Common myeloid progenitor, CD34-positive (primary cell): ENCODE data around the gene CYB561A3.

Experiments
- CTCF ChIA-PET: fragments of 350-600 bp; sonication (Branson Sonifier 250); formaldehyde crosslinking; loops from one replicate; lab custom pipeline; 2021; ENCODE audit warnings: antibody characterized with exemption; lab: Charles Lee
- POLR2A ChIA-PET: fragments of 350-600 bp; sonication (Branson Sonifier 250); formaldehyde crosslinking; loops from one replicate; lab custom pipeline; 2021; ENCODE audit warnings: antibody characterized with exemption; lab: Charles Lee
- DNase-seq, 3 donors: peaks; one replicate each; pipeline versions ENCODE4 v3.0.0 to v3.0.0-alpha.2; 2013
- H3K27ac ChIP-seq, 2 experiments: 1 replicate in 1 of 2; 2 replicates in 1 of 2; pipeline ENCODE4 v1.7.0; 2013; ENCODE audit warnings: inconsistent platforms in 2 of 2, low read length in 2 of 2, mild to moderate bottlenecking in 2 of 2, low read depth in 1 of 2, moderate library complexity in 1 of 2; ENCODE audit not compliant: severe bottlenecking in 2 of 2, insufficient read depth in 1 of 2, poor library complexity in 1 of 2
- H3K27me3 ChIP-seq, 5 experiments: replicated peaks in 2 of 5; 1 replicate in 3 of 5; 2 replicates in 2 of 5; pipeline versions ENCODE4 v1.6.1 to v1.7.0; 2013; ENCODE audit warnings: low read length in 4 of 5, mild to moderate bottlenecking in 2 of 5, moderate library complexity in 2 of 5, inconsistent platforms in 1 of 5; ENCODE audit not compliant: insufficient read depth in 5 of 5, control insufficient read depth in 4 of 5
- H3K36me3 ChIP-seq, 4 experiments: 1 replicate in 2 of 4; 2 replicates in 2 of 4; pipeline versions ENCODE4 v1.6.1 to v1.7.0; 2013; ENCODE audit warnings: low read length in 3 of 4, control low read depth in 1 of 4, mild to moderate bottlenecking in 1 of 4; ENCODE audit not compliant: control insufficient read depth in 4 of 4, insufficient read depth in 4 of 4
- H3K4me1 ChIP-seq, 4 experiments: 1 replicate in 3 of 4; 2 replicates in 1 of 4; pipeline versions ENCODE4 v1.6.1 to v1.7.1; 2013; ENCODE audit warnings: low read length in 3 of 4, mild to moderate bottlenecking in 3 of 4, control low read depth in 1 of 4, inconsistent platforms in 1 of 4, moderate library complexity in 1 of 4; ENCODE audit not compliant: control insufficient read depth in 4 of 4, insufficient read depth in 4 of 4; ENCODE audit errors: control extremely low read depth in 1 of 4
- H3K4me3 ChIP-seq, 7 experiments: 1 replicate in 4 of 7; 2 replicates in 3 of 7; pipeline versions ENCODE4 v1.5.1 to v1.7.0; 2013; ENCODE audit warnings: mild to moderate bottlenecking in 7 of 7, low read length in 6 of 7, moderate library complexity in 6 of 7, inconsistent platforms in 2 of 7, low read depth in 2 of 7, control low read depth in 1 of 7; ENCODE audit not compliant: insufficient read depth in 4 of 7, control insufficient read depth in 1 of 7; ENCODE audit errors: extremely low read depth in 1 of 7
- H3K9me3 ChIP-seq, 5 experiments: 1 replicate in 4 of 5; 2 replicates in 1 of 5; pipeline versions ENCODE4 v1.6.1 to v1.7.1; 2013; ENCODE audit warnings: low read length in 4 of 5, mild to moderate bottlenecking in 2 of 5, inconsistent platforms in 1 of 5, low read depth in 1 of 5, moderate library complexity in 1 of 5; ENCODE audit not compliant: control insufficient read depth in 4 of 5, insufficient read depth in 2 of 5; ENCODE audit errors: control extremely low read depth in 1 of 5
- WGBS: methylation state at CpG from one replicate; pipeline ENCODE4 v1.1.5; 2013; ENCODE audit not compliant: insufficient coverage; 5-methylcytosine and 5-hydroxymethylcytosine counted together

Gene CYB561A3

DNA sequence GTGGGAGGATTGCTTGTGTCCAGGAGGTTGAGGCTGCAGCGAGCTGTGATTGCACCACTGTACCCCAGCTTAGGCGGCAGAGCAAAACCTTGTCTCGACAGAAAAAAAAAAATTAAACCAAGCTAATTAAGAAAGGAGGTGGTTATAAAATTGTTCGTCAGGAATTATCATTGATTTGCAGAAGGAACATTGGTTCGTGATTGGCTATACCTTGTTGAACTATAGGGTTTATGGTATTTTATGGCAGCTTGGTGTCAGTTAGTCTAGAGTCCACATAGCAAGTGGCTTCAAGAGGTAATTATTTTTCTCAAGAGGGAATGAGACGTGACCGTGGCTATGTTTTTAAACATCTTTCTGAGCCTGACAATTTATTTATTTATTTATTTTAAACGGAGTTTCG lies 19.2 kb upstream of the CYB561A3 start:
- no peaks in the 10 kb centered on the region for H3K27me3 ChIP-seq
- H3K4me1 ChIP-seq, result peaks cover 0 to 2% (median 0%) of the 10 kb centered on the region in 4 experiments
- 100% methylated on average over 5 of the region's 9 CpGs for WGBS
- no peak for DNase-seq
- ChIA-PET POLR2A (interaction anchor here (1.6 kb wide), 1 partner anchor 44 kb away, joined by 3 read pairs; no protein-coding TSS in a partner anchor), CTCF (interaction anchor here (1.1 to 14.4 kb wide), 3 partner anchors 12 to 43 kb away, joined by 4 to 341 read pairs (median 83); partner anchors contain the start of genes DDB1, TKFC and TMEM216)
- H3K9me3 ChIP-seq, result no peaks in the 10 kb centered on the region
- no peak overlapping the region for H3K4me3 ChIP-seq
- H3K27ac ChIP-seq, result no peak overlapping the region
- peaks cover 0 to 2% (median 0%) of the 10 kb centered on the region in 4 experiments for H3K36me3 ChIP-seq

DNA sequence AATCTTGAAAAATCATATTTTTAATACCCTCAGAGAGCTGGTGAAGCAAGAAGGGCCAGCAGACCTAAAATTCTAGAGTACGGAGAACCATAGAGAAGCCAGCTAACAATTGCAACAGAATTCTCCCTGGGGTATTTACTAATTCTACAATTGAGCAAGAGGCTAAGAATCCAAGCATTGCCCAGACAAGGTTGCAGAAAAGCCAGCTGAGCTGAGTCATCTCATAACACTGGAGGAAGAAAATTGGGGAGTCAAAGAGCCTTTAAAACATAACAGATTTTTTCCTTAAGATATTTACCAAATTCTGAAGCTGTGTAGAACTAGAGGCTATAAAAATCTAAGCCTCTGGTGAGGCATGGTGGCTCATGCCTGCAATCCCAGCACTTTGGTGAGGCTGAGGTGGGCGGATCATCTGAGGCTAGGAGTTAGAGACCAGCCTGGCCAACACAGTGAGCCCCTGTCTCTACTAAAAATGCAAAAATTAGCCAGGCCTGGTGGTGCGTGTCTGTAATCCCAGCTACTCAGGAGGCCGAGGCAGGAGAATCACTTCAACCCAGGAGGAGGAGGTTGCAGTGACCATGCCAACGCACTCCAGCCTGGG lies 17.1 kb upstream of the CYB561A3 start:
- no peak overlapping the region for H3K4me3 ChIP-seq
- no peaks in the 10 kb centered on the region for H3K4me1 ChIP-seq
- WGBS, result 100% methylated on average over 4 of the region's 5 CpGs
- peaks cover 0 to 7% (median 3%) of the 10 kb centered on the region in 4 experiments for H3K36me3 ChIP-seq
- peaks cover 0 to 6% (median 0%) of the 10 kb centered on the region in 5 experiments for H3K9me3 ChIP-seq
- CTCF ChIA-PET, result interaction anchor here (1.1 to 1.3 kb wide), 2 partner anchors 30 to 42 kb away, joined by 4 to 7 read pairs; no protein-coding TSS in a partner anchor
- DNase-seq, result no peak
- no peak overlapping the region for H3K27ac ChIP-seq
- POLR2A ChIA-PET, result no interaction called here
- no peaks in the 10 kb centered on the region for H3K27me3 ChIP-seq

DNA sequence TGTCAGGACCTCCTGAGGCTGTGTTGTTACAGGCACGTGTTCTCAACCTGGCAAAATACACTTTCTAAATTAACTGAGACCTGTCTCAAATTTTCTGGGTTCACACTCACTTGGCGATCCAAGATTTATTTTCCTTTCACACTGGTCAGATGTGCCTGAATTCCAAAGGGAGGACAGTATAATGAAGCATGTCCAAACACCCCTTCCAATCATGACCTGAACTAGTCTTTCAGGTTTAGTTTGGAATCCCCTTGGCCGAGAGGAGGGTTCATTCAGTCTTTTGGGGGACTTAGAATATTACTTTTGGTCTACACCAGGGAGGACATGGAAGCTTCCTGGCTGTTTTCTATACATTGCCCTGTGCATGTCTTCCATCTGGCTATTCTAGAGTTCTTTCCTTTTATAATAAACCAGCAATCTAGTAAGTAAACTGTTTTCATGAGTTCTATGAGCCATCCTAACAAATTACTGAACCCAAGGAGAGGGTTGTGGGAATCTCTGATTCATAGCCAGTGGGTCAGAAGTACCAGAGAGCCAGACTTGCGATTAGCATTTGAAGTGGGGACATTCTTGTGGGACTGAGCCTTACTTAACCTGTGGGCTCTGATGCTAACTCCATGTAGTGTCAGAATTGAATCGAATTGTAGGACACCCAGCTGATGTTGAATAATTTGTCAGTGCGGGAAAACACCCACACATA lies 15.9 kb upstream of the CYB561A3 start:
- POLR2A ChIA-PET, result no interaction called here
- no peak overlapping the region for H3K27ac ChIP-seq
- WGBS, result 100% methylated on average over 3 of the region's 6 CpGs
- no peaks in the 10 kb centered on the region for H3K4me1 ChIP-seq
- CTCF ChIA-PET, result no interaction called here
- H3K4me3 ChIP-seq, result no peak overlapping the region
- DNase-seq, result no peak
- peaks cover 3 to 10% (median 4%) of the 10 kb centered on the region in 4 experiments for H3K36me3 ChIP-seq
- peaks cover 0 to 6% (median 0%) of the 10 kb centered on the region in 5 experiments for H3K9me3 ChIP-seq
- no peaks in the 10 kb centered on the region for H3K27me3 ChIP-seq

DNA sequence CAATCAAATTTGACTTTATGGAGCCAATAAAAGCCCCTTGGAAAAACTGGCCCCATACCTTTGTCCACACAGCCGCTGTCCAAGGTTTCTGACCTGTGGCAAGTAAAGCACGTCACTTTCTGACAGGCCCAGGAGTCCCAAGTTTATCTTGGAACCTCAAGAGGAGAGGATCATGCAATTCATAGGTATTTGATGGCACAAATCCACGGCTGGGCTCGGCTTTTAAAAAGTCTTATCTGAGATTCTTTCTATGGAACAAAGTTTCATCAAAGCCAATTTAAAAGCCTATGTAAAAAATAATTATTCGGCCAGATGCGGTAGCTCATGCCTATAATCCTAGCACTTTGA lies 14.1 kb upstream of the CYB561A3 start:
- Histone ChIP-seq H3K4me1 (no peaks in the 10 kb centered on the region), H3K36me3 (peaks cover 3 to 11% (median 5%) of the 10 kb centered on the region in 4 experiments), H3K9me3 (peaks cover 0 to 6% (median 0%) of the 10 kb centered on the region in 5 experiments), H3K4me3 (no peak overlapping the region), H3K27ac (no peak overlapping the region), H3K27me3 (no peaks in the 10 kb centered on the region)
- CTCF ChIA-PET, result interaction anchor here (1.5 to 3.1 kb wide), 3 partner anchors 8 to 12 kb away, joined by 4 to 21 read pairs (median 9); no protein-coding TSS in a partner anchor
- POLR2A ChIA-PET, result no interaction called here
- no peak for DNase-seq
- WGBS, result 96% methylated on average over 5 of the region's 6 CpGs

DNA sequence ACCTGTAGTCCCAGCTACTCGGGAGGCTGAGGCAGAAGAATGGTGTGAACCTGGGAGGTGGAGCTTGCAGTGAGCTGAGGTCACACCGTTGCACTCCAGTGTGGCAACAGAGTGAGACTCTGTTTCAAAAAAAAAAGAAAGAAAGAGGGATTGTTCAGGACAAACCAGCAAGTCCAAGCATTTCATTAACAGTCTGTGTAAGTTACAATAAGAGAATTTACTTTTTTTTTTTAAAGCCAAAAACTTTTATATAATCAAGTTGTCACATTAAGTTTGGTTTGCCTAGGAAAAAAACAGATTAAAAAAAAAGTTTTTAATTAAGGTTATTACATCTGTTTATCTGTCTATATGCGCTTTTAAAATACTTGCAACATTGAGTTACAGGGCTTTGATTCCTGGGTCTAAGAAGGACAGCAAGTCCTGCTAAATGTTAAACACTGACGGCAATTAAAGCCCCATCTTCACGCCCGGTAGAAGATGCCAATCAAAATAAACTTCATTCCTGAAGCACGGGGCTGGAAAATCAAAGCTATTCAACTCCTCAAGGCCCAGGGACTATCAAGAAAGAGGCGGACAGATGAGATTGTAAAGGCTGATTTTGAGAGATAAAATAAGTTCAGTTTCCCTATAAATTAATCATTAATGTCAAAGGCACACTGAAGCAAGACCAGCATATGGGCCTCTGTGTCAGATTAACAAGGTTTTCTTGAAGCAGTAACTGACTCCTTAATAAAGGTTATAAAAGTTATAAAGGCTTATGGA lies 11.2 kb upstream of the CYB561A3 start:
- 98% methylated on average over 5 of the region's 8 CpGs for WGBS
- Histone ChIP-seq H3K9me3 (peaks cover 0 to 6% (median 0%) of the 10 kb centered on the region in 5 experiments), H3K4me1 (no peaks in the 10 kb centered on the region), H3K27ac (no peak overlapping the region), H3K36me3 (peaks cover 16 to 39% (median 24%) of the 10 kb centered on the region in 4 experiments), H3K4me3 (no peak overlapping the region), H3K27me3 (no peaks in the 10 kb centered on the region)
- POLR2A ChIA-PET, result no interaction called here
- no peak for DNase-seq
- CTCF ChIA-PET, result interaction anchor here (1.4 to 3.8 kb wide), 2 partner anchors 13 to 36 kb away, joined by 3 to 22 read pairs; no protein-coding TSS in a partner anchor

DNA sequence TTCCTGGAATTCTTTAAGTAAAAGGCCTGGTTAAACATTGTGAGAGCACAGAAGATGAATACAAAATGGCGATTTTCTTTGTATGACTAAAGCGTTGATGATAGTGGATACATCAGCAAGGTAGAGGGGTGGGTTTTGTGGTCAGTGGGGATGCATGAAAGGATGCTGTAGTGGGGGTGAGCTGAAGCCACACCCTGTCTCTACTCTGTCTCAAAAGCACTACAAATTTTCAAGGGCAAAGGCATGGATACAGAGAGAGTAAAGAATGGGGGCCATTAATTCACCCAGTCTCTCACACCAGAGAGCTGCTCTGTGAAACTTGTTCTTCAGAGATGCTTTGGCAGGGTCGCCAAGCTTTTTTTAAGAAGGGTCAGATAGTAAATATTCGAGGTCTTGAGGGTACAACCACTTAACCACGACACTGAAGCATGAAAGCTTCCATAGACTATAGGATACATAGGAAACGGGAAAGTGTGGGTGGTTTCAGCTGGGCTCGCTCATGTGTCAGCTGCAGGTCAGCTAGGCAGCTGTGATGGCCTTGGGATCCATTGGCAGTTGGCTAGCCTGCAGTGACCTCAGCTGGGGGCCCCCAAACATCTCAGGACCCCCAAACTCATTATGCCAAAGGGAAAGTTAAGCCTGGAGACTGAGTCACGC lies 8.8 kb upstream of the CYB561A3 start:
- H3K4me1 ChIP-seq, result no peaks in the 10 kb centered on the region
- peaks cover 23 to 60% (median 40%) of the 10 kb centered on the region in 4 experiments for H3K36me3 ChIP-seq
- no peak overlapping the region for H3K27ac ChIP-seq
- ChIA-PET CTCF (interaction anchor here (1.8 to 4.0 kb wide), 3 partner anchors 15 to 22 kb away, joined by 4 to 22 read pairs (median 15); no protein-coding TSS in a partner anchor), POLR2A (interaction anchor here (0.8 to 0.9 kb wide), 2 partner anchors 10 to 11 kb away, joined by 3 read pairs; no protein-coding TSS in a partner anchor)
- H3K27me3 ChIP-seq, result no peaks in the 10 kb centered on the region
- H3K9me3 ChIP-seq, result peaks cover 0 to 6% (median 0%) of the 10 kb centered on the region in 5 experiments
- no peak for DNase-seq
- no peak overlapping the region for H3K4me3 ChIP-seq
- 96% methylated on average over 6 of the region's 8 CpGs for WGBS
